Measurements from ENCODE around the gene GAB2.

Gene GAB2

GRCh38 chr11:78351979-78352841 is 65.4 kb downstream of the GAB2 start:
- no peaks in the 10 kb centered on the region for H3K27me3 ChIP-seq (ENCODE audit: control insufficient read depth, insufficient read depth, low read length)
- no peak overlapping the region for H3K4me3 ChIP-seq (ENCODE audit: low read length)
- H3K9ac ChIP-seq (ENCODE audit: low read length) = no peak overlapping the region
- no peak overlapping the region for H3K27ac ChIP-seq (ENCODE audit: low read depth, low read length)
- no peaks in the 10 kb centered on the region for H3K36me3 ChIP-seq (ENCODE audit: control insufficient read depth, insufficient read depth, low read length)
- H3K4me1 ChIP-seq (ENCODE audit: control insufficient read depth, insufficient read depth, low read length) = no peaks in the 10 kb centered on the region

DNA sequence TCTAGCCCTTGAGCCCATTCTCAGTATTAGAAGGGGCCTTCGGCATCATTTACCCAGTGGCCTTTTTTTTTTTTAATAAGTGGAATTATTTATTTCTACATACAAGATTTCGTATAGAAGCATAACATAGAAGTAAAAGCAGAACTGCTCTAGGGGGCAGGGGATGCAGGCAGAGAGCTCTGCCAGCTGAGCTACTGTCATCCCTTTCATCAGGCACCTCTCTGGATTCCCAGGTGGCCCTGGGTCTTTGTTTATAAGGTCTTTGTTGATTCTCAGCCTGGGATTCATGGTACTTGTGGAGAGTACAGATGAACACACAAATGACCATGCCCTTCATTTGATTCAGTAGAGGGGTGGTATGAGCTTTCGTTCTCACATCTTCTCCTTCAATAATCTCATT is 66.4 kb downstream of the GAB2 start:
- Histone ChIP-seq H3K4me1 (ENCODE audit: control insufficient read depth, insufficient read depth, low read length) (no peaks in the 10 kb centered on the region), H3K27me3 (ENCODE audit: control insufficient read depth, insufficient read depth, low read length) (no peaks in the 10 kb centered on the region), H3K9ac (ENCODE audit: low read length) (no peak overlapping the region), H3K27ac (ENCODE audit: low read depth, low read length) (peak overlapping the region; percentile 16), H3K4me3 (ENCODE audit: low read length) (peak overlapping the region; percentile 25), H3K36me3 (ENCODE audit: control insufficient read depth, insufficient read depth, low read length) (no peaks in the 10 kb centered on the region)

GRCh38 chr11:78350646-78351165 is 66.9 kb downstream of the GAB2 start:
- Histone ChIP-seq H3K4me3 (ENCODE audit: low read length) (peak overlapping the region; percentile 25), H3K4me1 (ENCODE audit: control insufficient read depth, insufficient read depth, low read length) (no peaks in the 10 kb centered on the region), H3K36me3 (ENCODE audit: control insufficient read depth, insufficient read depth, low read length) (no peaks in the 10 kb centered on the region), H3K27ac (ENCODE audit: low read depth, low read length) (peak overlapping the region; percentile 16), H3K9ac (ENCODE audit: low read length) (no peak overlapping the region), H3K27me3 (ENCODE audit: control insufficient read depth, insufficient read depth, low read length) (no peaks in the 10 kb centered on the region)

- no peak overlapping the region for H3K9ac ChIP-seq (ENCODE audit: low read length)
- no peaks in the 10 kb centered on the region for H3K27me3 ChIP-seq (ENCODE audit: control insufficient read depth, insufficient read depth, low read length)
- H3K27ac ChIP-seq (ENCODE audit: low read depth, low read length) = peak overlapping the region; percentile 16
- peak overlapping the region; percentile 17 for H3K4me3 ChIP-seq (ENCODE audit: low read length)
- no peaks in the 10 kb centered on the region for H3K36me3 ChIP-seq (ENCODE audit: control insufficient read depth, insufficient read depth, low read length)
- H3K4me1 ChIP-seq (ENCODE audit: control insufficient read depth, insufficient read depth, low read length) = no peaks in the 10 kb centered on the region
Measured at GRCh38 chr11:78350091-78350645, 67.5 kb downstream of the GAB2 start.

DNA sequence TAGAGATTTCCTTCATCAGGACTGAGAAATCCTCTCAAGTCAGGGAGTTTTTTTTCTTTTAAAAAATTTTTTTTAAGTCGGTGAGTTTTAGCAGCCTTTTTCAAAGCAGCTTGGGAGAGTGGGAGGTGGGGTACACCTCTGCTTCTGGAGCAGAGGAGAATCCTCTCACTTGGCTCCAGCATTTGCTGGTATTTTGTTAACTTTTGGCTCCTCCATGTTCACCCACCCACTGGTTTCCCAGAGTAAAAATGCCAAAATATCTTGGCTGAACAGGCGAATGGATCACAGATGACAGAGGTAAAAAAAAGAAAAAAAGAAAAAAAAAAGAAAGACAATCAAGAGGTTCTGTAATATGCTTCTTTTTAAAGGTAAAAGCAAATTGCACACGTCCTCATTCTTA is 68.0 kb downstream of the GAB2 start:
- Histone ChIP-seq H3K4me3 (ENCODE audit: low read length) (no peak overlapping the region), H3K4me1 (ENCODE audit: control insufficient read depth, insufficient read depth, low read length) (no peaks in the 10 kb centered on the region), H3K36me3 (ENCODE audit: control insufficient read depth, insufficient read depth, low read length) (no peaks in the 10 kb centered on the region), H3K9ac (ENCODE audit: low read length) (no peak overlapping the region), H3K27me3 (ENCODE audit: control insufficient read depth, insufficient read depth, low read length) (no peaks in the 10 kb centered on the region), H3K27ac (ENCODE audit: low read depth, low read length) (peak overlapping the region; percentile 2)

DNA sequence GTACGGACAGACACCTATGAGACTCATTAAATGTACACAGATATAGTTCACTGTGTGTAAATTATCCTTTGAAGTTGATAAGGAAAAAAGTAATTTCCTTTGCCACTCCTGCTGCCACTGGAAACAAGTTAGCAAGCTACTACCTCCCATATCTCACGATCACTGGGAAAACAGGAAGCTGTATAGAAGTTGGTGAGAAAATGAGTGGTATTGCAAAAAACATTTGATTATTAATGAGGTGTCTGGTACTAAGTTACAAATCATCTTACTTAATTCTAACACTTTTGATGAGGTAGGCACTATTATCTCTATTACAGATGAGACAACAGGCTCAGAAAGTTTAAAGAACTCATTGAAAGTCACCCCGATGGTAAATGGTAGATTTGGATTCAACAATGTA is 68.5 kb downstream of the GAB2 start:
- Histone ChIP-seq H3K9ac (ENCODE audit: low read length) (no peak overlapping the region), H3K27ac (ENCODE audit: low read depth, low read length) (peak overlapping the region; percentile 2), H3K4me3 (ENCODE audit: low read length) (no peak overlapping the region)

DNA sequence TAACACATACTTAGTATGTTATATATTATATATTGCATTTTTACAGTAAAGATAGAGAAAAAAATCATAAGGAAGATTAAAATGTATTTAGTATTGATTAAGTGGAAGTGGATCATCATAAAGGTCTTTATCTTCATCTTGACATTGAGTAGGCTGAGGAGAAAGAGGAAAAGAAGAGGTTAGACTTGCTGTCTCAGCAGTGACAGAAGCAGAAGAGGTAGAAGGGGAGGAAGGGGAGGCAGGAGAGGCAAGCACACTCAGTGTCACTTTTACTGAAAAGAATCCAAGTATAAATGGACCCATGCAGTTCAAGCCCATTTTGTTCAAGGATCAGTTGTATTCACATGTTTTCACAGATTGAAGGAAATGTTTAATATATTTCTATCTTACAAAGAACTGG is 69.7 kb downstream of the GAB2 start:
- no peak overlapping the region for H3K4me3 ChIP-seq (ENCODE audit: low read length)
- H3K36me3 ChIP-seq (ENCODE audit: control insufficient read depth, insufficient read depth, low read length) = no peaks in the 10 kb centered on the region
- H3K4me1 ChIP-seq (ENCODE audit: control insufficient read depth, insufficient read depth, low read length) = no peaks in the 10 kb centered on the region
- H3K27ac ChIP-seq (ENCODE audit: low read depth, low read length) = no peak overlapping the region
- H3K27me3 ChIP-seq (ENCODE audit: control insufficient read depth, insufficient read depth, low read length) = no peaks in the 10 kb centered on the region
- no peak overlapping the region for H3K9ac ChIP-seq (ENCODE audit: low read length)

More for the DNA sequence above, 68.5 kb downstream of the GAB2 start:
- H3K27me3 ChIP-seq (ENCODE audit: control insufficient read depth, insufficient read depth, low read length) = no peaks in the 10 kb centered on the region
- no peaks in the 10 kb centered on the region for H3K4me1 ChIP-seq (ENCODE audit: control insufficient read depth, insufficient read depth, low read length)
- no peaks in the 10 kb centered on the region for H3K36me3 ChIP-seq (ENCODE audit: control insufficient read depth, insufficient read depth, low read length)

DNA sequence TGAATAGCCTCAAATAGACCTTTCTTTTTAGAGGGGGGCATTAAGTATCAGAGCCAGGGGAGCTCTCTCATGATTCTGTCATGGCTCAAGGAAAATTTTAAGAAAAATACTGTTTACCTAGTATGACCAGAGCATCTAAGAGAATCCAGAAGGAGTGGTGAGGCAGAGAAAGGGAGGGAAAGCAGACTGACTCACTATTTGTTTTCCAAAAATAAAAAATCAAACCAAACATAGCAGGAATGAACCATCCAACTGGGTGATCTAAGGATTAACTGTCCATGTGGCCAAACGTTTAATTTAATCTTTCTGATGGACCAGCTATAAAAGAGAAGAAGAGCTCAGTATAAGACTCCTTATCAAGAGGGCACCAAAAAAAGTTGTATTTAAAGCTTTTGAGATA is 70.8 kb downstream of the GAB2 start:
- H3K9ac ChIP-seq (ENCODE audit: low read length) = no peak overlapping the region
- no peaks in the 10 kb centered on the region for H3K4me1 ChIP-seq (ENCODE audit: control insufficient read depth, insufficient read depth, low read length)
- H3K27me3 ChIP-seq (ENCODE audit: control insufficient read depth, insufficient read depth, low read length) = no peaks in the 10 kb centered on the region
- H3K27ac ChIP-seq (ENCODE audit: low read depth, low read length) = no peak overlapping the region
- no peaks in the 10 kb centered on the region for H3K36me3 ChIP-seq (ENCODE audit: control insufficient read depth, insufficient read depth, low read length)
- no peak overlapping the region for H3K4me3 ChIP-seq (ENCODE audit: low read length)

GRCh38 chr11:78345450-78345849 is 72.2 kb downstream of the GAB2 start:
- H3K27me3 ChIP-seq (ENCODE audit: control insufficient read depth, insufficient read depth, low read length) = no peaks in the 10 kb centered on the region
- no peaks in the 10 kb centered on the region for H3K4me1 ChIP-seq (ENCODE audit: control insufficient read depth, insufficient read depth, low read length)
- no peak overlapping the region for H3K4me3 ChIP-seq (ENCODE audit: low read length)
- no peak overlapping the region for H3K27ac ChIP-seq (ENCODE audit: low read depth, low read length)
- no peak overlapping the region for H3K9ac ChIP-seq (ENCODE audit: low read length)
- H3K36me3 ChIP-seq (ENCODE audit: control insufficient read depth, insufficient read depth, low read length) = no peaks in the 10 kb centered on the region

GRCh38 chr11:78344676-78345075 is 72.9 kb downstream of the GAB2 start:
- Histone ChIP-seq H3K4me3 (ENCODE audit: low read length) (no peak overlapping the region), H3K36me3 (ENCODE audit: control insufficient read depth, insufficient read depth, low read length) (no peaks in the 10 kb centered on the region), H3K9ac (ENCODE audit: low read length) (no peak overlapping the region), H3K4me1 (ENCODE audit: control insufficient read depth, insufficient read depth, low read length) (no peaks in the 10 kb centered on the region), H3K27ac (ENCODE audit: low read depth, low read length) (no peak overlapping the region), H3K27me3 (ENCODE audit: control insufficient read depth, insufficient read depth, low read length) (no peaks in the 10 kb centered on the region)

DNA sequence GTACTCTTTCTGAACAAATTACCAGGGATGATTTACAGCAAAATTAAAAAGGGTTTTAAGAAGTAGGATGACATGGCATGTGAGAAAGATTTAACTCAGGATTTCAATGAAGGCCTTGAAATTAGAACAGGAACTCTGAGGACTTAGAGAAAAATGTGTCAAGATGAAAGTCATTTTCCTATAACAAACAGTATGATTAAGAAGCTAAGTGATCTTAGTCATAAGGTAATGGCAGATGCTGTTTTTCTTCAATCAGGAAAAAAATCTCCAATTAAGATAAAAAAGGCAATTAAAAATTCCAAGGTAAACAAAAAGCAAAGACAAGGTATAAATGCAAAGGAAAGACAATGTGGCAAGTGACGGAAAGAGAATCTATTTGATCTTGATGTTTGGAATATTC is 73.5 kb downstream of the GAB2 start:
- H3K4me1 ChIP-seq (ENCODE audit: control insufficient read depth, insufficient read depth, low read length) = no peaks in the 10 kb centered on the region
- H3K27me3 ChIP-seq (ENCODE audit: control insufficient read depth, insufficient read depth, low read length) = no peaks in the 10 kb centered on the region
- no peaks in the 10 kb centered on the region for H3K36me3 ChIP-seq (ENCODE audit: control insufficient read depth, insufficient read depth, low read length)
- no peak overlapping the region for H3K4me3 ChIP-seq (ENCODE audit: low read length)
- no peak overlapping the region for H3K9ac ChIP-seq (ENCODE audit: low read length)
- no peak overlapping the region for H3K27ac ChIP-seq (ENCODE audit: low read depth, low read length)

DNA sequence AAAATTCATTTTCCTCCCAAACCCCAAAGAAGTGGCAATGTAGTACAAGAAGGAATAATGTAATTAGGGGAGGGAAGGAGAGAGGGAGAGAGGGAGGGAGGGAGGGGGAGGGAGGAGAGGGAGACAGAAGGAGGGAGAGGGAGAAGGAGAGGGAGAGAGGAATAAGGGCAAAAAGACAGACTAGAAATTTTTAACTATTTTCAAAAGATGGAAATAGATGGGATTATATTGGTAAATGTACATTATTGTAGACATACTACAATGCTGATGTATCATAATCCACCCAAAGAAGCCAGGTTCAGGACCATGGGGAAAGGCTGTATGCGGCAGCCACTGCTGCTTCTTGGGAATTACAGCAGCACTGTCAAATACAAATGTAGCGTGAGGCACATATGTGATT is 74.3 kb downstream of the GAB2 start:
- Histone ChIP-seq H3K27me3 (ENCODE audit: control insufficient read depth, insufficient read depth, low read length) (no peaks in the 10 kb centered on the region), H3K9ac (ENCODE audit: low read length) (no peak overlapping the region), H3K36me3 (ENCODE audit: control insufficient read depth, insufficient read depth, low read length) (no peaks in the 10 kb centered on the region), H3K4me3 (ENCODE audit: low read length) (no peak overlapping the region), H3K4me1 (ENCODE audit: control insufficient read depth, insufficient read depth, low read length) (no peaks in the 10 kb centered on the region), H3K27ac (ENCODE audit: low read depth, low read length) (no peak overlapping the region)

DNA sequence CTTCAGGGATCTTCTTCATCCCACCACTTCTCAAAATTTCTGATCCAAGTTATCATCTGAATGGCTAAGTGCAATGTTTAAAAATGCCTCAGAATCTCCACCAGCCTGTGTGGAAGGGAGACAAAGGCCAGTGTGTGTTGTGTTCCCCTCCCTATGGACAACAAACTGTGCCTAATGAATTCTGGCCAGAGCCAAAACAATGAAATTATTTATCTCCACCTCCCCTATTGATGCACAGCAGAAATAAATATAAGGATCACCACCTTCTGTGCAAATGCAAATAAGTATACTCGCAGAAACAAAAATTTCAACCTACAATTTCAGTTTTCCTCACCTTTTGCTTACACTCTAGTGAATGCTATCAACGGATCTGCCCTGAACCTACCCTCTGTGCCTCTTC is 75.8 kb downstream of the GAB2 start:
- H3K9ac ChIP-seq (ENCODE audit: low read length) = no peak overlapping the region
- H3K36me3 ChIP-seq (ENCODE audit: control insufficient read depth, insufficient read depth, low read length) = no peaks in the 10 kb centered on the region
- no peak overlapping the region for H3K4me3 ChIP-seq (ENCODE audit: low read length)
- no peaks in the 10 kb centered on the region for H3K27me3 ChIP-seq (ENCODE audit: control insufficient read depth, insufficient read depth, low read length)
- no peak overlapping the region for H3K27ac ChIP-seq (ENCODE audit: low read depth, low read length)
- H3K4me1 ChIP-seq (ENCODE audit: control insufficient read depth, insufficient read depth, low read length) = no peaks in the 10 kb centered on the region
